ENCODE data around the gene LIPT2. TPM values are rescaled to one million over a fixed set of nuclear protein-coding genes. Genes with fewer than 3 reads are reported as not detected.

LIPT2 gene
- total and polyA plus RNA-seq, 2 of the 4 experiments (the other 2 are of a cell fraction) = 1.7 to 2.9 TPM

DNA sequence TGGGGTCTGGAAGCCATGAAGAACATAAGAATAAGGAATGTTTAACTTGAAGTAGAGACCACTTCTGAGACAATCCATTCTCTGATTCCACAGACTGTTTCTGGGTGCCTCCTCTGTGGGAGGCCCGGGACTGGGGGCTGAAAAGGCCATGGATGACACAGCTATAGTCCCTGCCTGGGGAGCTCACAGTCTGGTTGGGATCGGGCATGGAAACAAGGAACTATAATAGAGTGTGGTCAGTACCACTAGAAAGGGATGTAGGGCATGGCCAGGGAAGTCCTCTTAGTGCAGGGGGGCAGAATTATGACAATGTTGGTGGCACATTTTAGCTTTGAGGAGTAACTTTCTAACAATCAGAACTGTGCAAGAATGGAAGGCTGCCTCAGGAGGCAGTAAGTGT is 17.0 kb downstream of the LIPT2 start:
- 14% methylated on average over 1 of the region's 2 CpGs; no CpG with 5 or more reads in 1 of the 2 experiments for WGBS, 2 experiments (ENCODE audit: extremely low coverage in 2 of 2, insufficient read length in 1 of 2)

More for the DNA sequence above, 17.0 kb downstream of the LIPT2 start:
- Histone ChIP-seq H3K23ac (ENCODE audit: low read depth, low read length) (no peak overlapping the region), H3K9me1 (ENCODE audit: insufficient read depth, low read length) (no peaks in the 10 kb centered on the region), H3K27ac (ENCODE audit: insufficient read depth, low read length) (no peak overlapping the region), H4K8ac (ENCODE audit: low read depth in 2 of 2, low read length in 2 of 2) (no peak overlapping the region), H2AK9ac (replicated peaks; ENCODE audit: low read depth, low read length, poor library complexity) (no peak overlapping the region), H4K5ac (ENCODE audit: low read depth, low read length) (no peak overlapping the region), H3K56ac (ENCODE audit: extremely low read depth, insufficient read depth, low read length) (no peak overlapping the region), H2BK15ac (ENCODE audit: low read depth, low read length) (no peak overlapping the region), H2AK5ac (ENCODE audit: low read depth, low read length) (no peak overlapping the region), H2BK20ac (ENCODE audit: low read depth, low read length) (no peak overlapping the region), H3K9me3 (ENCODE audit: control insufficient read depth, insufficient read depth, low read length) (no peaks in the 10 kb centered on the region; the same call in 1 of the 2 replicates), H4K91ac (ENCODE audit: insufficient read depth, low read depth, low read length) (no peak overlapping the region), H3K9ac (ENCODE audit: low read depth, low read length) (no peak overlapping the region), H3K4me3 (ENCODE audit: insufficient read depth, low read depth, low read length) (no peak overlapping the region), H3K4me2 (ENCODE audit: low read depth, low read length) (no peak overlapping the region), H3K27me3 (ENCODE audit: control insufficient read depth, insufficient read depth, low read length) (peaks cover 37% of the 10 kb centered on the region), H3K4me1 (ENCODE audit: control insufficient read depth, insufficient read depth, low read length) (no peaks in the 10 kb centered on the region), H2BK5ac (ENCODE audit: low read depth, low read length, poor library complexity, severe bottlenecking) (no peak overlapping the region), H3K79me1 (ENCODE audit: low read depth in 1 of 2, low read length in 2 of 2) (no peaks in the 10 kb centered on the region), H2AFZ (replicated peaks; ENCODE audit: low read length, poor library complexity) (no peak overlapping the region), H3K36me3 (ENCODE audit: control insufficient read depth, insufficient read depth, low read length) (no peaks in the 10 kb centered on the region), H3K14ac (replicated peaks; ENCODE audit: low read depth, low read length) (no peak overlapping the region), H3K4ac (ENCODE audit: low read depth, low read length) (no peak overlapping the region), H2BK120ac (ENCODE audit: low read depth, low read length) (no peak overlapping the region), H3K18ac (ENCODE audit: low read depth, low read length) (no peak overlapping the region), H4K20me1 (ENCODE audit: insufficient read depth, low read length) (no peaks in the 10 kb centered on the region)
- in situ Hi-C loops (cut with MboI; ENCODE audit: low sequenced_read_pairs) (no loop called here), intact Hi-C loops (cut with micrococcal nuclease) (no loop called here), dilution Hi-C loops (cut with HindIII; ENCODE audit: low sequenced_read_pairs, unreplicated experiment) (no loop called here)
- DNase-seq (no peak), ATAC-seq (ENCODE audit: low read depth) (no peak)
- no TSS peak for BruUV-seq (replicated peaks)
- ChIA-PET CTCF (no interaction called here), POLR2A (ENCODE audit: unreplicated experiment) (no interaction called here)
- TF ChIP-seq, protein P1, sequence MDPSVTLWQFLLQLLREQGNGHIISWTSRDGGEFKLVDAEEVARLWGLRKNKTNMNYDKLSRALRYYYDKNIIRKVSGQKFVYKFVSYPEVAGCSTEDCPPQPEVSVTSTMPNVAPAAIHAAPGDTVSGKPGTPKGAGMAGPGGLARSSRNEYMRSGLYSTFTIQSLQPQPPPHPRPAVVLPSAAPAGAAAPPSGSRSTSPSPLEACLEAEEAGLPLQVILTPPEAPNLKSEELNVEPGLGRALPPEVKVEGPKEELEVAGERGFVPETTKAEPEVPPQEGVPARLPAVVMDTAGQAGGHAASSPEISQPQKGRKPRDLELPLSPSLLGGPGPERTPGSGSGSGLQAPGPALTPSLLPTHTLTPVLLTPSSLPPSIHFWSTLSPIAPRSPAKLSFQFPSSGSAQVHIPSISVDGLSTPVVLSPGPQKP (IDR thresholded peaks at IDR 0.05; ENCODE audit: borderline replicate concordance, low read depth, low read length) = no peak
- no peak for TF ChIP-seq RCOR1 (IDR thresholded peaks at IDR 0.05; ENCODE audit: insufficient replicate concordance, low read length)
- TF ChIP-seq NFE2L2 (IDR thresholded peaks at IDR 0.05; ENCODE audit: low read depth, low read length) = no peak
- no peak for TF ChIP-seq MAZ (IDR thresholded peaks at IDR 0.05; ENCODE audit: borderline replicate concordance, low read depth, low read length)
- no peak for TF ChIP-seq RFX5 (IDR thresholded peaks at IDR 0.05; ENCODE audit: low read depth, low read length)

All from IMR-90 (cell line).